PC-9 (cell line): ENCODE measurements around the gene CDKN2AIP.

Source experiments
- EZH2 ChIP-seq: fragments of 200-600 bp; sonication (generic); IDR thresholded peaks from 2 replicates; pipeline ENCODE4 v1.8.0; 2017; ENCODE audit warnings: antibody characterized with exemption, low read depth
- TF ChIP-seq, protein P1 (sequence below): fragments of 200-600 bp; sonication (generic); conservative IDR thresholded peaks from 2 replicates; pipeline ENCODE4 v1.6.1; 2017; ENCODE audit warnings: mixed run types, antibody characterized with exemption, mild to moderate bottlenecking, moderate library complexity

DNA sequence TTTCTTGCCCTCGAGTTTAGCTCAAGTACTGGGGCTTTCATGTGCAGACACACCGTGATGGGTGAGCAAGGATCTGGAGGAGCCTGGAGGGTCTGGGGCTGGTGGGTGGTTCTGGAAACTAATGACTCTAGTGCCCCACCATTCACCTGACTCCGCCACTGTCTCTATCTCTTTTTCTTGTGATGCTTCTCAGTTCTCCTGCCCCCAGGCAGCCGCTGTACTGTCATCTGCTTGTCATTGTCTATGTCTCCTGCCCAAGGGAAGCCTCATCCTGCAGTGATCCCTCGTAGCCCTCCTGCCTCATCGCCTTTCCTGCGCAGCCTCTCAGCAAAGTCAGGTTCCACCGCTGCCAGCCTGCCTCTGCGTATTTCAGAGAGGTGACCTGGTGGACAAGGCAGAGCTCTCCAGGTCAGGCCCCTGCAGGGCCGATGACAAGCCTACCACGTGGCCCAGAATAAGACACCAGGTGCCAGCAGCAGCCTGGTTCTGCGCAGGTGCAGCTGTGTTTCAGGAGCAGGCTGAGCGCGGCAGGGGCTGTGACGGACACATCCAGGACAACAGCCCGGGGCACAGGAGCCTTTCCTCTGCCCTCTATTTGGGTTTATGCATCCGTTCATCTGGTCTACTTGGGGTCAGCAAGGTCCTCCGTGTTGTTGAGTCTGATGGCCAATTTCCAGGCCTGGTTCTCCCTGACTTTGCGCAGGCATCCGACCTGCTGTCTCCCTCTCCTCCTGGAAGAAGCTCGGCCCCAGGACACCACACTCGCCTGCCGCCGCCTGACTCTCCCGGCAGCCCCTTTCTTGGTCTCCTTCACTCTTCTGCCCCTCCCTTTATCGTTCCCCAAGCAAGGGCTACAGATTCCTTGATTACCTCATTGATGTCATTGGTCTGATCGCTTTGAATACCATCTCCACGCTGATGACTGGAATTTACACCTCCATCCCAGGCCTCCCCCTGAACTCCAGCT is 30.9 kb upstream of the CDKN2AIP start:
- TF ChIP-seq, protein P1, sequence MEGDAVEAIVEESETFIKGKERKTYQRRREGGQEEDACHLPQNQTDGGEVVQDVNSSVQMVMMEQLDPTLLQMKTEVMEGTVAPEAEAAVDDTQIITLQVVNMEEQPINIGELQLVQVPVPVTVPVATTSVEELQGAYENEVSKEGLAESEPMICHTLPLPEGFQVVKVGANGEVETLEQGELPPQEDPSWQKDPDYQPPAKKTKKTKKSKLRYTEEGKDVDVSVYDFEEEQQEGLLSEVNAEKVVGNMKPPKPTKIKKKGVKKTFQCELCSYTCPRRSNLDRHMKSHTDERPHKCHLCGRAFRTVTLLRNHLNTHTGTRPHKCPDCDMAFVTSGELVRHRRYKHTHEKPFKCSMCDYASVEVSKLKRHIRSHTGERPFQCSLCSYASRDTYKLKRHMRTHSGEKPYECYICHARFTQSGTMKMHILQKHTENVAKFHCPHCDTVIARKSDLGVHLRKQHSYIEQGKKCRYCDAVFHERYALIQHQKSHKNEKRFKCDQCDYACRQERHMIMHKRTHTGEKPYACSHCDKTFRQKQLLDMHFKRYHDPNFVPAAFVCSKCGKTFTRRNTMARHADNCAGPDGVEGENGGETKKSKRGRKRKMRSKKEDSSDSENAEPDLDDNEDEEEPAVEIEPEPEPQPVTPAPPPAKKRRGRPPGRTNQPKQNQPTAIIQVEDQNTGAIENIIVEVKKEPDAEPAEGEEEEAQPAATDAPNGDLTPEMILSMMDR: no peak
- no peak for TF ChIP-seq EZH2
